Prostate gland (tissue), 2 donors: ENCODE measurements around the gene ALG6.

Experiments used
- CTCF ChIP-seq, 4 experiments: fragments of 200-600 bp in 2 of 4; fragments of 450-650 bp in 2 of 4; sonication (generic) in 2 of 4; IDR thresholded peaks; 1 replicate in 3 of 4; 2 replicates in 1 of 4; pipeline ENCODE4 v1.5.1; 2016 to 2019; ENCODE audit warnings: antibody characterized with exemption in 4 of 4, mild to moderate bottlenecking in 2 of 4, moderate library complexity in 2 of 4
- POLR2A ChIP-seq: fragments of 450-650 bp; IDR thresholded peaks from one replicate; pipeline ENCODE4 v1.6.1; 2016; ENCODE audit warnings: antibody characterized with exemption, mild to moderate bottlenecking
- POLR2AphosphoS5 ChIP-seq: sonication (generic); formaldehyde crosslinking; IDR thresholded peaks from one replicate; pipeline ENCODE4 v1.6.1; 2017; ENCODE audit warnings: antibody characterized with exemption

- TF ChIP-seq POLR2AphosphoS5 (no peak), CTCF (IDR thresholded peaks at IDR 0.05) (no peak), POLR2A (no peak)
Observed at GRCh38 chr1:63486629-63487028, 119.2 kb downstream of the ALG6 start.
